HCT116 (cell line): ENCODE data around the gene TTLL10. TPM values are rescaled to one million over a fixed set of nuclear protein-coding genes. Genes with fewer than 3 reads are reported as not detected.
A peak's percentile ranks its signal among the peaks of the same experiment; 100 is the strongest.

Experiments
- ATAC-seq: fragments of 200-7000 bp; cut with Tn5 transposase; 2 replicates; pipeline ENCODE4 v1.9.1; 2020; ENCODE audit warnings: mild to moderate bottlenecking, moderate library complexity
- BruUV-seq: library from RNA; stranded (reverse); fragments of 400-500 nt; replicated peaks from 2 replicates; lab custom pipeline; 2021; lab: Mats Ljungman, UMichigan
- CTCF ChIA-PET: fragments of 300-600 bp; sonication (Branson Sonifier 250); formaldehyde crosslinking; loops from one replicate; lab custom pipeline; 2021; ENCODE audit warnings: antibody characterized with exemption; lab: Charles Lee
- POLR2A ChIA-PET: fragments of 300-600, 350-600 bp; sonication (Branson Sonifier 250); formaldehyde crosslinking; loops from one replicate; lab custom pipeline; 2021; ENCODE audit warnings: antibody characterized with exemption; lab: Charles Lee
- RAD21 ChIA-PET, 2 experiments: fragments of 300-600 bp; sonication (Branson Sonifier 250); formaldehyde crosslinking; loops; one replicate each; lab custom pipeline; 2023; ENCODE audit warnings: low total read pairs in 2 of 2; ENCODE audit not compliant: uncharacterized antibody in 2 of 2, unreplicated experiment in 2 of 2, low non-redundant PET in 1 of 2; lab: Charles Lee
- DNase-seq: peaks from one replicate; pipeline ENCODE4 v3.0.0-alpha.2; 2010; ENCODE audit warnings: low read depth, low spot score
- H2AFZ ChIP-seq: fragments of 200-600 bp; shearing (Covaris generic), sonication (generic); 2 replicates; pipeline ENCODE4 v1.6.1; 2017; ENCODE audit warnings: low read depth, mixed run types, mixed read lengths, antibody characterized with exemption, low read length; ENCODE audit not compliant: poor library complexity, severe bottlenecking
- H3K27ac ChIP-seq: 2 replicates; pipeline ENCODE4 v1.5.1; 2012; ENCODE audit warnings: low read depth, low read length
- H3K27me3 ChIP-seq: fragments of 200-600 bp; sonication (generic); 2 replicates; pipeline ENCODE4 v1.6.1; 2016; ENCODE audit warnings: mixed run types, low read length, mixed read lengths; ENCODE audit not compliant: insufficient read depth
- H3K36me3 ChIP-seq, 2 experiments: fragments of 200-500 bp in 1 of 2; fragments of 200-600 bp in 1 of 2; sonication (Bioruptor generic) in 1 of 2; sonication (generic) in 1 of 2; 2 replicates each; pipeline versions ENCODE4 v1.5.1 to v1.6.1; 2014 to 2016; ENCODE audit warnings: low read length in 2 of 2, inconsistent platforms in 1 of 2, mixed read lengths in 1 of 2, mixed run types in 1 of 2; ENCODE audit not compliant: insufficient read depth in 2 of 2, control insufficient read depth in 1 of 2
- H3K4me1 ChIP-seq, 2 experiments: fragments of 200-600 bp in 1 of 2; sonication (generic) in 1 of 2; 2 replicates each; pipeline versions ENCODE4 v1.5.1 to v1.6.1; 2012 to 2017; ENCODE audit warnings: low read length in 2 of 2, inconsistent platforms in 1 of 2, mild to moderate bottlenecking in 1 of 2, mixed read lengths in 1 of 2, mixed run types in 1 of 2, moderate library complexity in 1 of 2; ENCODE audit not compliant: insufficient read depth in 2 of 2, control insufficient read depth in 1 of 2
- H3K4me2 ChIP-seq: fragments of 200-600 bp; sonication (generic); 2 replicates; pipeline ENCODE4 v1.6.1; 2017; ENCODE audit warnings: mixed run types, low read length, mixed read lengths
- H3K4me3 ChIP-seq, 2 experiments: fragments of 200-600 bp in 1 of 2; sonication (generic) in 1 of 2; replicated peaks in 1 of 2; 2 replicates each; pipeline ENCODE4 v1.5.1; 2011 to 2016; ENCODE audit warnings: low read length in 2 of 2, control low read depth in 1 of 2, low read depth in 1 of 2, mild to moderate bottlenecking in 1 of 2, mixed read lengths in 1 of 2, mixed run types in 1 of 2
- H3K79me2 ChIP-seq: fragments of 200-600 bp; sonication (generic); 2 replicates; pipeline ENCODE4 v1.6.1; 2017; ENCODE audit warnings: mild to moderate bottlenecking, mixed run types, low read length, moderate library complexity, mixed read lengths; ENCODE audit not compliant: insufficient read depth
- H3K9ac ChIP-seq: fragments of 200-600 bp; sonication (generic); 2 replicates; pipeline ENCODE4 v1.6.1; 2016; ENCODE audit warnings: low read length, mixed read lengths
- H3K9me2 ChIP-seq: fragments of 200-600 bp; sonication (generic), shearing (Covaris generic); 2 replicates; pipeline ENCODE4 v1.6.1; 2017; ENCODE audit warnings: mixed run types, mild to moderate bottlenecking, moderate library complexity; ENCODE audit not compliant: insufficient read depth
- H3K9me3 ChIP-seq, 2 experiments: fragments of 200-500 bp in 1 of 2; fragments of 200-600 bp in 1 of 2; sonication (Bioruptor generic) in 1 of 2; sonication (generic) in 1 of 2; 2 replicates each; pipeline ENCODE4 v1.6.1; 2014 to 2017; ENCODE audit warnings: low read length in 2 of 2, mixed read lengths in 2 of 2, inconsistent platforms in 1 of 2, low read depth in 1 of 2, mild to moderate bottlenecking in 1 of 2, mixed run types in 1 of 2, moderate library complexity in 1 of 2; ENCODE audit not compliant: control insufficient read depth in 1 of 2, insufficient read depth in 1 of 2
- H4K20me1 ChIP-seq: fragments of 200-600 bp; sonication (generic), shearing (Covaris generic); 2 replicates; pipeline ENCODE4 v1.6.1; 2017; ENCODE audit warnings: mixed run types, mild to moderate bottlenecking, moderate library complexity; ENCODE audit not compliant: insufficient read depth
- ATF3 ChIP-seq: IDR thresholded peaks from 2 replicates; pipeline ENCODE4 v1.6.1; 2012
- EGR1 ChIP-seq: IDR thresholded peaks from 2 replicates; pipeline ENCODE4 v1.6.1; 2012; ENCODE audit warnings: low read depth
- ELF1 ChIP-seq: IDR thresholded peaks from 2 replicates; pipeline ENCODE4 v1.6.1; 2012; ENCODE audit warnings: low read depth, borderline replicate concordance
- EZH2 ChIP-seq: fragments of 200-600 bp; sonication (generic); IDR thresholded peaks from 2 replicates; pipeline ENCODE4 v1.6.1; 2017; ENCODE audit warnings: antibody characterized with exemption, mixed run types
- FOSL1 ChIP-seq: IDR thresholded peaks from 2 replicates; pipeline ENCODE4 v1.6.1; 2012; ENCODE audit warnings: low read depth
- JUND ChIP-seq: IDR thresholded peaks from 2 replicates; pipeline ENCODE4 v1.6.1; 2012
- POLR2A ChIP-seq: IDR thresholded peaks from 2 replicates; pipeline ENCODE4 v1.7.0; 2011; ENCODE audit warnings: borderline replicate concordance; ENCODE audit not compliant: insufficient read depth, insufficient read length; ENCODE audit errors: extremely low read depth
- POLR2AphosphoS5 ChIP-seq: IDR thresholded peaks from 2 replicates; pipeline ENCODE4 v1.6.1; 2011; ENCODE audit warnings: mild to moderate bottlenecking, low read depth, low read length, moderate library complexity
- REST ChIP-seq: IDR thresholded peaks from 2 replicates; pipeline ENCODE4 v1.6.1; 2012; ENCODE audit warnings: low read depth
- SP1 ChIP-seq: IDR thresholded peaks from 2 replicates; pipeline ENCODE4 v1.6.1; 2012; ENCODE audit warnings: low read depth
- SRF ChIP-seq: IDR thresholded peaks from 2 replicates; pipeline ENCODE4 v1.6.1; 2012; ENCODE audit warnings: low read depth
- YY1 ChIP-seq: IDR thresholded peaks from 2 replicates; pipeline ENCODE4 v1.6.1; 2011; ENCODE audit warnings: low read length, low read depth, moderate library complexity, mild to moderate bottlenecking; ENCODE audit not compliant: insufficient replicate concordance; ENCODE audit errors: extremely low read depth
- ZFX ChIP-seq: fragments of 450-650 bp; IDR thresholded peaks from 2 replicates; pipeline ENCODE4 v1.6.1; 2017
- ZNF274 ChIP-seq: fragments of 200-500 bp; sonication (Bioruptor generic); IDR thresholded peaks from 2 replicates; pipeline ENCODE4 v1.6.1; 2014; ENCODE audit warnings: mild to moderate bottlenecking, low read depth, low read length, inconsistent platforms
- intact Hi-C: fragments of 100-400 bp; cut with micrococcal nuclease; formaldehyde crosslinking; loops from 2 replicates; pipeline ENCODE4 v1.10.0; 2022
- total RNA-seq: library from RNA; stranded (reverse); gene quantifications from one replicate; pipeline ENCODE4 v1.2.1, GENCODE V29; 2021; ENCODE audit not compliant: unreplicated experiment
- TF ChIP-seq, protein P1 (sequence below): IDR thresholded peaks from 2 replicates; pipeline ENCODE4 v1.6.1; 2012

The TTLL10 gene
- total RNA-seq, 1 experiment from 2014 or later: 0.10 TPM

GRCh38 chr1:1218524-1219200, 45.0 kb downstream of the TTLL10 start:
- peaks cover 0 to 7% of the 10 kb centered on the region in 2 experiments; a peak in 2 of 4 replicates for H3K4me1 ChIP-seq
- H3K27me3 ChIP-seq: no peaks in the 10 kb centered on the region
- intact Hi-C loops: no loop called here
- H4K20me1 ChIP-seq: no peaks in the 10 kb centered on the region
- H3K4me3 ChIP-seq: no peak overlapping the region
- H3K27ac ChIP-seq: peak overlapping the region; percentile 11; the same call in 1 of the 2 replicates
- no peaks in the 10 kb centered on the region for H3K9me2 ChIP-seq
- no peak overlapping the region for H3K4me2 ChIP-seq
- H3K36me3 ChIP-seq: peaks cover 20 to 25% of the 10 kb centered on the region in 2 experiments; a peak in 3 of 4 replicates
- no peak for TF ChIP-seq ZFX
- no peak overlapping the region for H2AFZ ChIP-seq
- ChIA-PET POLR2A (no interaction called here), CTCF (no interaction called here), RAD21 (no interaction called here)
- no peak for DNase-seq
- BruUV-seq: no TSS peak
- 0 out of 2 replicates have a peak, but pooled peaks cover 7% of the 10 kb centered on the region for H3K79me2 ChIP-seq
- no peak overlapping the region for H3K9ac ChIP-seq
- ATAC-seq: no peak
- H3K9me3 ChIP-seq: no peaks in the 10 kb centered on the region

- ChIA-PET CTCF (no interaction called here), POLR2A (interaction anchor here (0.6 kb wide), 1 partner anchor 63 kb away, joined by 4 read pairs; no protein-coding TSS in a partner anchor), RAD21 (no interaction called here)
- intact Hi-C loops: no loop called here
- Histone ChIP-seq H3K79me2 (peaks cover 11% of the 10 kb centered on the region; the same call in 1 of the 2 replicates), H3K27me3 (no peaks in the 10 kb centered on the region), H3K9me3 (no peaks in the 10 kb centered on the region), H3K4me3 (no peak overlapping the region), H3K4me2 (no peak overlapping the region), H3K4me1 (peaks cover 0 to 7% of the 10 kb centered on the region in 2 experiments; a peak in 2 of 4 replicates), H4K20me1 (no peaks in the 10 kb centered on the region), H3K9ac (no peak overlapping the region), H3K27ac (no peak overlapping the region), H3K9me2 (no peaks in the 10 kb centered on the region), H3K36me3 (peaks cover 20 to 28% of the 10 kb centered on the region in 2 experiments), H2AFZ (no peak overlapping the region)
- DNase-seq: no peak
- TF ChIP-seq YY1: no peak
- no peak for TF ChIP-seq JUND
- TF ChIP-seq SP1: no peak
- TF ChIP-seq, protein P1, sequence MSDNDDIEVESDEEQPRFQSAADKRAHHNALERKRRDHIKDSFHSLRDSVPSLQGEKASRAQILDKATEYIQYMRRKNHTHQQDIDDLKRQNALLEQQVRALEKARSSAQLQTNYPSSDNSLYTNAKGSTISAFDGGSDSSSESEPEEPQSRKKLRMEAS: no peak
- TF ChIP-seq EZH2: no peak
- no peak for TF ChIP-seq POLR2A
- no peak for TF ChIP-seq FOSL1
- TF ChIP-seq SRF: no peak
- no peak for TF ChIP-seq REST
- no peak for TF ChIP-seq EGR1
- TF ChIP-seq POLR2AphosphoS5: no peak
- no peak for TF ChIP-seq ZFX
- no peak for TF ChIP-seq ATF3
- TF ChIP-seq ELF1: no peak
- no peak for TF ChIP-seq ZNF274
- ATAC-seq: no peak
- BruUV-seq: no TSS peak
These were observed 45.7 kb downstream of the TTLL10 start for GRCh38 chr1:1219341-1219740.
